ES-I3 (cell line): ENCODE data around the gene GTF2F1.
A peak's percentile ranks its signal among the peaks of the same experiment; 100 is the strongest.
"Not testable (repeated sequence)": the region's sequence is repeated elsewhere in the genome, so short reads cannot be mapped to it uniquely, and the experiment has no call there.

ENCODE experiments used
- H3K36me3 ChIP-seq: 2 replicates; pipeline ENCODE4 v1.6.1; 2013; ENCODE audit warnings: mild to moderate bottlenecking, low read length, control low read depth, moderate library complexity; ENCODE audit not compliant: insufficient read depth
- H3K4me1 ChIP-seq: 2 replicates; pipeline ENCODE4 v1.6.1; 2013; ENCODE audit warnings: mild to moderate bottlenecking, control low read depth, low read length; ENCODE audit not compliant: insufficient read depth
- H3K9ac ChIP-seq: 2 replicates; pipeline ENCODE4 v1.6.1; 2013; ENCODE audit warnings: low read depth, mild to moderate bottlenecking, low read length, moderate library complexity
- H3K9me3 ChIP-seq: 2 replicates; pipeline ENCODE4 v1.6.1; 2013; ENCODE audit warnings: mild to moderate bottlenecking, low read length, moderate library complexity; ENCODE audit not compliant: control insufficient read depth, insufficient read depth

Gene GTF2F1

GRCh38 chr19:6362027-6362350 lies 31.0 kb downstream of the GTF2F1 start:
- peak overlapping the region; percentile 65 for H3K9ac ChIP-seq

GRCh38 chr19:6360857-6361216 lies 32.1 kb downstream of the GTF2F1 start:
- not testable (repeated sequence) for H3K4me1 ChIP-seq, H3K9me3 ChIP-seq, H3K36me3 ChIP-seq
- H3K9ac ChIP-seq: peak overlapping the region; percentile 65; the same call in 1 of the 2 replicates

More at GRCh38 chr19:6362027-6362350, 31.0 kb downstream of the GTF2F1 start:
- H3K4me1 ChIP-seq: peaks cover 3% of the 10 kb centered on the region; the same call in 1 of the 2 replicates
- no peaks in the 10 kb centered on the region for H3K9me3 ChIP-seq
- H3K36me3 ChIP-seq: peaks cover 7% of the 10 kb centered on the region

- not testable (repeated sequence) for H3K4me1 ChIP-seq, H3K9me3 ChIP-seq, H3K36me3 ChIP-seq, H3K9ac ChIP-seq
Observed at GRCh38 chr19:6360445-6360844, 32.5 kb downstream of the GTF2F1 start.

- H3K9me3 ChIP-seq: no peaks in the 10 kb centered on the region
- H3K36me3 ChIP-seq: no peaks in the 10 kb centered on the region
- H3K4me1 ChIP-seq: peaks cover 3% of the 10 kb centered on the region; the same call in 1 of the 2 replicates
- H3K9ac ChIP-seq: no peak overlapping the region
Observed at GRCh38 chr19:6359568-6360341, 33.2 kb downstream of the GTF2F1 start.

- H3K9ac ChIP-seq: no peak overlapping the region
Observed at GRCh38 chr19:6358003-6358402, 35.0 kb downstream of the GTF2F1 start.

DNA sequence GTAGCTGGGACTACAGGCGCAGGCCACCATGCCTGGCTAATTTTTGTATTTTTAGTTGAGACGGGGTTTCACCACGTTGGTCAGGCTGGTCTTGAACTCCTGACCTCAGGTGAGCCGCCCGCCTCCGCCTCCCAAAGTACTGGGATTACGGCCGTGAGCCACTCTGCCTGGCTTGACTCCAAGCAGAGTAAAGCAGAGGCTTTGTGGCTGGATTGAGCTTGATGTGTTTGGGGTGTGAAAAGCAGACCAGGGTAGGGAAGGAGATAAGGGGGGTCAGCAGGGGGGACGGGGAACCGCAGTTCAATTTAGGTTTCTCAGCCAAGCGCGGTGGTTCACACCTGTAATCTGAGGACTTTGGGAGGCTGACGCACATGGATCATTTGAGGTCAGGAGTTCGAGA lies 35.8 kb downstream of the GTF2F1 start:
- Histone ChIP-seq H3K4me1 (no peaks in the 10 kb centered on the region; the same call in 1 of the 2 replicates), H3K36me3 (no peaks in the 10 kb centered on the region), H3K9ac (no peak overlapping the region), H3K9me3 (peaks cover 4% of the 10 kb centered on the region; the same call in 1 of the 2 replicates)

More at GRCh38 chr19:6358003-6358402, 35.0 kb downstream of the GTF2F1 start:
- H3K4me1 ChIP-seq: peaks cover 3% of the 10 kb centered on the region; the same call in 1 of the 2 replicates
- H3K36me3 ChIP-seq: no peaks in the 10 kb centered on the region
- H3K9me3 ChIP-seq: no peaks in the 10 kb centered on the region

- H3K9ac ChIP-seq, H3K4me1 ChIP-seq, H3K9me3 ChIP-seq, H3K36me3 ChIP-seq: not testable (repeated sequence)
Observed at GRCh38 chr19:6355321-6356040, 37.5 kb downstream of the GTF2F1 start.

- Histone ChIP-seq H3K9me3 (peaks cover 4% of the 10 kb centered on the region; the same call in 1 of the 2 replicates), H3K36me3 (no peaks in the 10 kb centered on the region), H3K4me1 (no peaks in the 10 kb centered on the region; the same call in 1 of the 2 replicates), H3K9ac (no peak overlapping the region)
Observed at GRCh38 chr19:6354098-6354674, 38.8 kb downstream of the GTF2F1 start.

- H3K9ac ChIP-seq: no peak overlapping the region
- H3K36me3 ChIP-seq: no peaks in the 10 kb centered on the region
- H3K4me1 ChIP-seq: no peaks in the 10 kb centered on the region
- peaks cover 4% of the 10 kb centered on the region; the same call in 1 of the 2 replicates for H3K9me3 ChIP-seq
Observed at GRCh38 chr19:6352381-6353165, 40.4 kb downstream of the GTF2F1 start.

- Histone ChIP-seq H3K4me1 (no peaks in the 10 kb centered on the region), H3K36me3 (no peaks in the 10 kb centered on the region), H3K9me3 (peaks cover 4% of the 10 kb centered on the region; the same call in 1 of the 2 replicates), H3K9ac (no peak overlapping the region)
Observed at GRCh38 chr19:6350688-6351087, 42.3 kb downstream of the GTF2F1 start.

DNA sequence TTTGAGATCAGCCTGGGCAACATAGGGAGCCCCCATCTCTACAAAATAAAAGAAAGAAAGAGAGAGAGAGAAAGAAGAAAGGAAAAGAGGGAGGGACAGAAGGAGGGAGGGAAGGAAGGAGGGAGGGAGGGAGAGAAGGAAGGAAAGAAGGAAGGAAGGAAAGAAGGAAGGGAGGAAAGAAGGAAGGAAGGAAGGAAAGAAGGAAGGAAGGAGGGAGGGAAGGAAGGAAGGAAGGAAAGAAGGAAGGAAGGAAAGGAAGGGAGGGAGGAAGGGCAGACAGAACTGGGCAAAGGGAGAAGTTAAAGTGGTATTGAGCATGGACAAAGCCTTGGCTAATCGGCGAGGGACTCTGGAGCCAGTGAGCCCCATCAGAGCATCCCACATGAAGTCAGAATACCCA lies 43.7 kb downstream of the GTF2F1 start:
- H3K36me3 ChIP-seq, H3K9me3 ChIP-seq, H3K9ac ChIP-seq, H3K4me1 ChIP-seq: not testable (repeated sequence)

DNA sequence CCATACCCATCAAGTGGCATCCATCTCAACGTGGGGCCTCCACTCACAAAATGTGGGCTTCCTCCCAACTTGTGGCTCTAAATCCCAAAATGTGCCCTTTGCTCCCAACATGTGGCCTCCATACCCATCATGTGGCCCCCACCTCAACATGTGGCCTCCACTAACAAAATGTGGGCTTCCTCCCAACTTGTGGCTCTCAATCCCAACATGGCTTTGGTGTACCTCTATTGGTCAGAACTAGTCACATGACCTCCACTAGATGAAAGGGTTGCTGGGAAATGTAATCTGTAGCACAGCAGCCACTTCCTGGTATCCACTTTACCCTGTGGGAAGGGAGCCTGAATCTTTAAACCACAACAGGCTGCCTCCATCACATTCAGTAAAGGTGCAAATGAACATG lies 49.5 kb downstream of the GTF2F1 start:
- Histone ChIP-seq H3K36me3 (no peaks in the 10 kb centered on the region), H3K4me1 (no peaks in the 10 kb centered on the region), H3K9ac (no peak overlapping the region), H3K9me3 (no peaks in the 10 kb centered on the region)

- no peak overlapping the region for H3K9ac ChIP-seq
- H3K36me3 ChIP-seq: no peaks in the 10 kb centered on the region
- H3K9me3 ChIP-seq: no peaks in the 10 kb centered on the region
- H3K4me1 ChIP-seq: no peaks in the 10 kb centered on the region
Observed at GRCh38 chr19:6340493-6341201, 52.3 kb downstream of the GTF2F1 start.
